Measurements from ENCODE around the gene FLOT1. TPM values are rescaled to one million over a fixed set of nuclear protein-coding genes. Genes with fewer than 3 reads are reported as not detected.

The FLOT1 gene
- total RNA-seq, 1 experiment from 2014 or later, result 110 TPM

- no peak for DNase-seq (ENCODE audit: low spot score)
- Mint-ChIP-seq H3K36me3 (peaks cover 15% of the 10 kb centered on the region), H3K27me3 (ENCODE audit: low read depth) (peaks cover 7% of the 10 kb centered on the region; the same call in 1 of the 2 replicates), H3K4me3 (no peak overlapping the region), H3K27ac (no peak overlapping the region), H3K4me1 (peaks cover 16% of the 10 kb centered on the region), H3K9me3 (peaks cover 16% of the 10 kb centered on the region)
- ATAC-seq, result no peak
- no peak for TF ChIP-seq SMAD4 (CRISPR knock-in tag; IDR thresholded peaks at IDR 0.05)
- no peak for TF ChIP-seq NFATC4 (CRISPR knock-in tag; IDR thresholded peaks at IDR 0.05)
- no peak for TF ChIP-seq SOX15 (CRISPR knock-in tag; IDR thresholded peaks at IDR 0.05)
- TF ChIP-seq ZNF317 (CRISPR knock-in tag; IDR thresholded peaks at IDR 0.05; ENCODE audit: borderline replicate concordance, low read depth), result no peak
- CTCF ChIA-PET, result interaction anchor here (0.6 kb wide), 1 partner anchor 133 kb away, joined by 3 read pairs; no protein-coding TSS in a partner anchor
- POLR2A ChIA-PET, result no interaction called here
These were observed 37.6 kb upstream of the FLOT1 start for GRCh38 chr6:30779850-30780641.

DNA sequence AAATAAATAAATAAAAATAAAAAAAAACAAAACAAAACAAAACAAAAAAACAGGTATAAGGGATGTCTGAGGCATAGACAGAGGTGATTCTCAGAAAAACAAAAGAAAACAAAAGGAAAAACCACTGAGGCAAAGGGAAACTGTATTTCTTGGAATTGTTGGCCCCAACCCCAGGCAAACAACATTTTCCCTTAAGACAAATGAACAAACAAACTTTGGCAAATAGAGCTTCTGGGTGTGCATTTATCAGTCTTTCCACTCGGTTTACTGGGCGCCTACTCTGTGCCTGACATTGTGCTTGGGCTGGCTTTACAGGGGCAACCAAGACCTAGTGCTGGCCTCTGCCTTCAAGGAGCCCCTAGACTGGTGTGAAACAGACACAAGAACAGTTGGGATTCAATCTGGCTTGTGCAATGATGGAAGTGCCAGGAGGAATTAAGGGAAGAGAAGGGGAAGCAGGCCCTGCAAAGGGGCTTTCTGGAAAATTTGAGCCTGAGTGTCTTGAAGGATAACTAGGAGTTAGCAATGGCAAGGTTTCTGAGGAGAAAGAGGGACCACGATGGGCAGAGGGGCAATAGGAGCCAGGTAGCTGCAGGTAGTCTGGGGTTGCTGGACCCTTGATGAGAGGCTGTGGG, 35.6 kb upstream of the FLOT1 start:
- ChIA-PET CTCF (no interaction called here), POLR2A (no interaction called here)
- no peak for ATAC-seq
- TF ChIP-seq ESRRA (CRISPR knock-in tag; IDR thresholded peaks at IDR 0.05; ENCODE audit: borderline replicate concordance), result no peak
- no peak for TF ChIP-seq TCF7 (CRISPR knock-in tag; IDR thresholded peaks at IDR 0.05; ENCODE audit: low read depth)
- TF ChIP-seq ELF4 (CRISPR knock-in tag; IDR thresholded peaks at IDR 0.05; ENCODE audit: low read depth), result no peak
- TF ChIP-seq FOXP4 (CRISPR knock-in tag; IDR thresholded peaks at IDR 0.05), result no peak
- no peak for TF ChIP-seq AR (CRISPR knock-in tag; IDR thresholded peaks at IDR 0.05)
- no peak for TF ChIP-seq ZNF121 (CRISPR knock-in tag; IDR thresholded peaks at IDR 0.05)
- no peak for TF ChIP-seq JAZF1 (CRISPR knock-in tag; IDR thresholded peaks at IDR 0.05)
- TF ChIP-seq MYBL2 (CRISPR knock-in tag; IDR thresholded peaks at IDR 0.05), result no peak
- TF ChIP-seq ZNF416 (CRISPR knock-in tag; IDR thresholded peaks at IDR 0.05), result no peak
- no peak for TF ChIP-seq MXD4 (CRISPR knock-in tag; IDR thresholded peaks at IDR 0.05; ENCODE audit: borderline replicate concordance)
- no peak for TF ChIP-seq PRRX2 (CRISPR knock-in tag; IDR thresholded peaks at IDR 0.05)
- no peak for TF ChIP-seq RELA (CRISPR knock-in tag; IDR thresholded peaks at IDR 0.05; ENCODE audit: borderline replicate concordance)
- DNase-seq (ENCODE audit: low spot score), result no peak
- Mint-ChIP-seq H3K4me1 (peaks cover 21% of the 10 kb centered on the region), H3K36me3 (peaks cover 15% of the 10 kb centered on the region), H3K4me3 (no peak overlapping the region), H3K9me3 (peaks cover 16% of the 10 kb centered on the region), H3K27ac (peak overlapping the region; percentile 8; the same call in 1 of the 2 replicates), H3K27me3 (ENCODE audit: low read depth) (peaks cover 7% of the 10 kb centered on the region; the same call in 1 of the 2 replicates)

DNA sequence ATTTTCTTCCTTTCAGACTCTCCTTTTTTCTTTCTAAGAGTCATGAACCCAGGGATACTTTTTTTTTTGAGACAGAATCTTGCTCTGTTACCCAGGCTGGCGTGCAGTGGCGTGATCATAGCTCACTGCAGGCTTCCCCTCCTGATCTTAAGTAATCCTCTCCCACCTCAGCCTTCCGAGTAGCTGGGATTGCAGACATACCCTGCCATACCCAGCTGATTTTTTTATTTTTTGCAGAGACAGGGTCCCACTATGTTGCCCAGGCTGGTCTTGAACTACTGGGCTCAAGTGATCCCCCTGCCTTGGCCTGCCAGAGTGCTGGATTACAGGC, 34.6 kb upstream of the FLOT1 start:
- no peak for ATAC-seq
- H3K4me3 Mint-ChIP-seq, result no peak overlapping the region
- no peak overlapping the region for H3K27ac Mint-ChIP-seq
- no peak for DNase-seq (ENCODE audit: low spot score)
- ChIA-PET CTCF (no interaction called here), POLR2A (no interaction called here)
- peaks cover 20% of the 10 kb centered on the region for H3K9me3 Mint-ChIP-seq
- peaks cover 15% of the 10 kb centered on the region for H3K36me3 Mint-ChIP-seq
- peaks cover 7% of the 10 kb centered on the region; the same call in 1 of the 2 replicates for H3K27me3 Mint-ChIP-seq (ENCODE audit: low read depth)
- H3K4me1 Mint-ChIP-seq, result peaks cover 21% of the 10 kb centered on the region
- TF ChIP-seq FOXJ3 (CRISPR knock-in tag; IDR thresholded peaks at IDR 0.05; ENCODE audit: borderline replicate concordance), result no peak
- no peak for TF ChIP-seq NR3C1 (CRISPR knock-in tag; conservative IDR thresholded peaks at IDR 0.05; ENCODE audit: low read depth)
- TF ChIP-seq, protein P1, sequence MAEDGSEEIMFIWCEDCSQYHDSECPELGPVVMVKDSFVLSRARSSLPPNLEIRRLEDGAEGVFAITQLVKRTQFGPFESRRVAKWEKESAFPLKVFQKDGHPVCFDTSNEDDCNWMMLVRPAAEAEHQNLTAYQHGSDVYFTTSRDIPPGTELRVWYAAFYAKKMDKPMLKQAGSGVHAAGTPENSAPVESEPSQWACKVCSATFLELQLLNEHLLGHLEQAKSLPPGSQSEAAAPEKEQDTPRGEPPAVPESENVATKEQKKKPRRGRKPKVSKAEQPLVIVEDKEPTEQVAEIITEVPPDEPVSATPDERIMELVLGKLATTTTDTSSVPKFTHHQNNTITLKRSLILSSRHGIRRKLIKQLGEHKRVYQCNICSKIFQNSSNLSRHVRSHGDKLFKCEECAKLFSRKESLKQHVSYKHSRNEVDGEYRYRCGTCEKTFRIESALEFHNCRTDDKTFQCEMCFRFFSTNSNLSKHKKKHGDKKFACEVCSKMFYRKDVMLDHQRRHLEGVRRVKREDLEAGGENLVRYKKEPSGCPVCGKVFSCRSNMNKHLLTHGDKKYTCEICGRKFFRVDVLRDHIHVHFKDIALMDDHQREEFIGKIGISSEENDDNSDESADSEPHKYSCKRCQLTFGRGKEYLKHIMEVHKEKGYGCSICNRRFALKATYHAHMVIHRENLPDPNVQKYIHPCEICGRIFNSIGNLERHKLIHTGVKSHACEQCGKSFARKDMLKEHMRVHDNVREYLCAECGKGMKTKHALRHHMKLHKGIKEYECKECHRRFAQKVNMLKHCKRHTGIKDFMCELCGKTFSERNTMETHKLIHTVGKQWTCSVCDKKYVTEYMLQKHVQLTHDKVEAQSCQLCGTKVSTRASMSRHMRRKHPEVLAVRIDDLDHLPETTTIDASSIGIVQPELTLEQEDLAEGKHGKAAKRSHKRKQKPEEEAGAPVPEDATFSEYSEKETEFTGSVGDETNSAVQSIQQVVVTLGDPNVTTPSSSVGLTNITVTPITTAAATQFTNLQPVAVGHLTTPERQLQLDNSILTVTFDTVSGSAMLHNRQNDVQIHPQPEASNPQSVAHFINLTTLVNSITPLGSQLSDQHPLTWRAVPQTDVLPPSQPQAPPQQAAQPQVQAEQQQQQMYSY (CRISPR knock-in tag; IDR thresholded peaks at IDR 0.05), result no peak
- TF ChIP-seq ZNF263 (CRISPR knock-in tag; IDR thresholded peaks at IDR 0.05; ENCODE audit: low read depth), result no peak
- no peak for TF ChIP-seq RORB (CRISPR knock-in tag; IDR thresholded peaks at IDR 0.05)
- no peak for TF ChIP-seq E2F1 (CRISPR knock-in tag; IDR thresholded peaks at IDR 0.05)

All from WTC11 (cell line).